Sciatic nerve (tissue), 2 donors: ENCODE measurements around the gene CFAP410. TPM values are rescaled to one million over a fixed set of nuclear protein-coding genes. Genes with fewer than 3 reads are reported as not detected.
"Not testable (repeated sequence)": the region's sequence is repeated elsewhere in the genome, so short reads cannot be mapped to it uniquely, and the experiment has no call there.

Source experiments
- ATAC-seq: fragments of 200-7000 bp; cut with Tn5 transposase; one replicate; pipeline ENCODE4 v1.9.1; 2020; ENCODE audit warnings: mild to moderate bottlenecking, moderate library complexity
- DNase-seq: peaks from one replicate; pipeline ENCODE4 v3.0.0-alpha.2; 2020; ENCODE audit warnings: low spot score
- intact Hi-C: fragments of 100-400 bp; cut with DNase I; formaldehyde crosslinking; loops from one replicate; pipeline ENCODE4 v1.14.2; 2022
- total RNA-seq: library from RNA; stranded (reverse); fragmentation: NEBNext Ultra II Directional; extraction: Animal tissue kit (Norgen Biotek cat#: 25700); gene quantifications from one replicate; pipeline ENCODE4 v1.2.1, GENCODE V29; 2021
- donor health status: DM: no; HTN: no; CAD: no.
- donor health status: DM: no; HTN: no; CAD: no.

Gene CFAP410
- total RNA-seq, 1 donor from 2014 or later: 26.7 TPM

GRCh38 chr21:44370786-44371410 is 31.7 kb upstream of the CFAP410 start:
- DNase-seq: peak; percentile 45
- intact Hi-C loops: no loop called here
- ATAC-seq: no peak

GRCh38 chr21:44370027-44370735 is 31.0 kb upstream of the CFAP410 start:
- ATAC-seq (peak; percentile 38), DNase-seq (peak; percentile 61)
- intact Hi-C loops: no loop called here

- DNase-seq (peak; percentile 51), ATAC-seq (no peak)
- intact Hi-C loops: no loop called here
Observed at GRCh38 chr21:44368711-44369446, 29.7 kb upstream of the CFAP410 start.

- intact Hi-C loops: no loop called here
- peak; percentile 53 for DNase-seq
Observed at GRCh38 chr21:44366586-44367211, 27.5 kb upstream of the CFAP410 start.

GRCh38 chr21:44365967-44366585 is 26.9 kb upstream of the CFAP410 start:
- ATAC-seq (no peak), DNase-seq (peak; percentile 51)
- intact Hi-C loops: no loop called here

More at GRCh38 chr21:44366586-44367211, 27.5 kb upstream of the CFAP410 start:
- ATAC-seq: no peak

- ATAC-seq (no peak), DNase-seq (peak; percentile 42)
Observed at GRCh38 chr21:44365251-44365966, 26.2 kb upstream of the CFAP410 start.

GRCh38 chr21:44364151-44365053 is 25.2 kb upstream of the CFAP410 start:
- ATAC-seq (no peak), DNase-seq (peak; percentile 37)
- intact Hi-C loops: no loop called here

More at GRCh38 chr21:44365251-44365966, 26.2 kb upstream of the CFAP410 start:
- intact Hi-C loops: no loop called here

GRCh38 chr21:44363278-44363677 is 24.1 kb upstream of the CFAP410 start:
- DNase-seq (no peak), ATAC-seq (no peak)
- intact Hi-C loops: no loop called here

GRCh38 chr21:44361903-44362302 is 22.7 kb upstream of the CFAP410 start:
- intact Hi-C loops, ATAC-seq, DNase-seq: not testable (repeated sequence)

GRCh38 chr21:44360159-44360558 is 21.0 kb upstream of the CFAP410 start:
- ATAC-seq: peak; percentile 22
- DNase-seq: no peak

GRCh38 chr21:44359396-44359795 is 20.2 kb upstream of the CFAP410 start:
- ATAC-seq (no peak), DNase-seq (no peak)
- intact Hi-C loops: loop anchor here (10.0 kb wide), 1 partner anchor 125 kb away; no protein-coding TSS in a partner anchor

More at GRCh38 chr21:44360159-44360558, 21.0 kb upstream of the CFAP410 start:
- intact Hi-C loops: no loop called here

- no peak for DNase-seq
- intact Hi-C loops: loop anchor here (10.0 kb wide), 1 partner anchor 128 kb away; no protein-coding TSS in a partner anchor
Observed at GRCh38 chr21:44357064-44357837, 18.1 kb upstream of the CFAP410 start.

GRCh38 chr21:44356636-44357035 is 17.4 kb upstream of the CFAP410 start:
- intact Hi-C loops: loop anchor here (10.0 kb wide), 1 partner anchor 128 kb away; no protein-coding TSS in a partner anchor
- DNase-seq (no peak), ATAC-seq (no peak)

More at GRCh38 chr21:44357064-44357837, 18.1 kb upstream of the CFAP410 start:
- no peak for ATAC-seq

- intact Hi-C loops: loop anchor here (10.0 kb wide), 1 partner anchor 129 kb away; no protein-coding TSS in a partner anchor
- no peak for ATAC-seq
- DNase-seq: no peak
Observed at GRCh38 chr21:44356160-44356559, 17.0 kb upstream of the CFAP410 start.

GRCh38 chr21:44354775-44355771 is 15.9 kb upstream of the CFAP410 start:
- ATAC-seq (no peak), DNase-seq (no peak)
- intact Hi-C loops: loop anchor here (10.0 kb wide), 1 partner anchor 130 kb away; no protein-coding TSS in a partner anchor
